ENCODE measurements around the gene INSYN1. TPM values are rescaled to one million over a fixed set of nuclear protein-coding genes. Genes with fewer than 3 reads are reported as not detected.
"Not testable (repeated sequence)": the region's sequence is repeated elsewhere in the genome, so short reads cannot be mapped to it uniquely, and the experiment has no call there.

Gene INSYN1
- total and polyA plus RNA-seq, 8 donors, result 0.14 to 39.7 (median 7.5) TPM

DNA sequence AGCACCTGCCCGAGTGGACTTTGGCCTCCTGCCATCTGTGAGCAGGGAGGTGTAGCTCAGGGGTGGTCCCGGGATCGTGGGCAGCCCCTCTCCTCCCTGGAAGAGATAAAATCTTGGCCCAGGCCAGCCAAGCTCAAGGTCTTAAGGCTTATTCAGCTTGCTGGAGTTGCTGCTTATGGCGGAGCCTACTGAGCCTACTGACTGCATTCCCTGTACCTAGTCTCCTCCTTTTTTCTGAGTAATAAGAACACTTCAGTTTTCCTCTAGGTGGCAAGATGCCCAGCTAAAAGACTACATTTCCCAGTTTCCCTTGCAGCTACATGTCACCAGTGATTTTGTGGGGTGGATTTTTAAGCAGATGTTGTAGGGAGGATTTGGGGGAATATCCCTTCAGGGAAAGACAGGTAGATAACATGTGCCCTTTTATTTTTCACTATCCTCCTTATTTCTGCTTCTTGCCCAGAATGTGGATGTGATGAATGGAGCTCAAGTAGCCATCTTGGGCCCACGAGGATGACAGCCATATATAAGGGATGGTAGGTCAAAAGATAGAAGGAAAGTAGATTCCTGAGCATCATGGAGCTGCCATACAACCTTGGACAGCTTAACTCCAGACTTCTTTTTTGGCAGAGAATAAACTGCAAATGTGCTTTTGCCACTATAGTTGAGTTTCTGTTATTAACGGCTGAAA, 41.4 kb upstream of the INSYN1 start:
- intact Hi-C loops (cut with DNase I; ENCODE audit: low total_unique reads), result no loop called here
- TF ChIP-seq POLR2A (IDR thresholded peaks at IDR 0.05), result no peak
- TF ChIP-seq EP300 (IDR thresholded peaks at IDR 0.05), result no peak
- TF ChIP-seq, protein P1, sequence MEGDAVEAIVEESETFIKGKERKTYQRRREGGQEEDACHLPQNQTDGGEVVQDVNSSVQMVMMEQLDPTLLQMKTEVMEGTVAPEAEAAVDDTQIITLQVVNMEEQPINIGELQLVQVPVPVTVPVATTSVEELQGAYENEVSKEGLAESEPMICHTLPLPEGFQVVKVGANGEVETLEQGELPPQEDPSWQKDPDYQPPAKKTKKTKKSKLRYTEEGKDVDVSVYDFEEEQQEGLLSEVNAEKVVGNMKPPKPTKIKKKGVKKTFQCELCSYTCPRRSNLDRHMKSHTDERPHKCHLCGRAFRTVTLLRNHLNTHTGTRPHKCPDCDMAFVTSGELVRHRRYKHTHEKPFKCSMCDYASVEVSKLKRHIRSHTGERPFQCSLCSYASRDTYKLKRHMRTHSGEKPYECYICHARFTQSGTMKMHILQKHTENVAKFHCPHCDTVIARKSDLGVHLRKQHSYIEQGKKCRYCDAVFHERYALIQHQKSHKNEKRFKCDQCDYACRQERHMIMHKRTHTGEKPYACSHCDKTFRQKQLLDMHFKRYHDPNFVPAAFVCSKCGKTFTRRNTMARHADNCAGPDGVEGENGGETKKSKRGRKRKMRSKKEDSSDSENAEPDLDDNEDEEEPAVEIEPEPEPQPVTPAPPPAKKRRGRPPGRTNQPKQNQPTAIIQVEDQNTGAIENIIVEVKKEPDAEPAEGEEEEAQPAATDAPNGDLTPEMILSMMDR (IDR thresholded peaks at IDR 0.05), result no peak
- TF ChIP-seq POLR2AphosphoS5 (IDR thresholded peaks at IDR 0.05), result no peak
- Histone ChIP-seq H3K9me3 (no peaks in the 10 kb centered on the region), H3K27ac (no peak overlapping the region), H3K4me3 (no peak overlapping the region), H3K36me3 (no peaks in the 10 kb centered on the region), H3K27me3 (no peaks in the 10 kb centered on the region), H3K4me1 (no peaks in the 10 kb centered on the region)
- WGBS, 5 donors, result 52 to 72% (median 55%) methylated on average over 6 of the region's 6 CpGs
- peak in 1 of 2 donors; percentile 37 for DNase-seq

DNA sequence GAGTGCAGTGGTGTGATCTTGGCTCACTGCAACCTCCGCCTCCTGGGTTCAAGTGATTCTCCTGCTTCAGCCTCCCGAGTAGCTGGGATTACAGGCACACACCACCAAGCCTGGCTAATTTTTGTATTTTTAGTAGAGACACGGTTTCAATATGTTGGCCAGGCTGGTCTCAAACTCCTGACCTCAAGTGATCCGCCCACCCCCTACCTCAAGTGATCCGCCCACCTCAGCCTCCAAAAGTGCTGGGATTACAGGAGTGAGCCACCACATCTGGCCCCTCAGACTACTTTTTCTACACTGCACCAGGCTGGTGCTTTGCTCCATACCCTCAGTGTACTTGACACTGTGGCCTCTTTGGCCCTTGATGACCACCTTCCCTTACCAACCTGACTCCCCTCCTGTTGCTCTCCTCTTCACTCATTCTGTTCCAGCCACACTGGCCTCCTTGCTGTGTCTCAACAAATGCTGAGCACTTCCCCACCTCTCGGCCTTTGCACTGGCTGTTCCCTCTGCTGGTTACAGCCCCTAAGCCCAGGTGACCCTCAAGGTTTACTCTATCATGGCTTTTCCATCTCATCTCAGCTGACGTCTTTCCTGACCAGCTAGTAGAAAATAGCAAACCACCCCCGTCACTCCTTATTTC, 39.9 kb upstream of the INSYN1 start:
- H3K9me3 ChIP-seq; intact Hi-C loops (cut with DNase I; ENCODE audit: low total_unique reads); H3K27ac ChIP-seq; H3K27me3 ChIP-seq; H3K36me3 ChIP-seq; H3K4me1 ChIP-seq; H3K4me3 ChIP-seq; DNase-seq: not testable (repeated sequence)
- WGBS, 5 donors, result 90 to 93% (median 92%) methylated on average over 8 of the region's 8 CpGs

GRCh38 chr15:73792415-73792814, 39.3 kb upstream of the INSYN1 start:
- no peak overlapping the region for H3K27ac ChIP-seq
- DNase-seq, result peak in 1 of 2 donors; percentile 29
- H3K9me3 ChIP-seq, result no peaks in the 10 kb centered on the region
- no peak overlapping the region for H3K4me3 ChIP-seq
- no peaks in the 10 kb centered on the region for H3K36me3 ChIP-seq
- WGBS, 5 donors, result 64 to 77% (median 75%) methylated on average over 7 of the region's 7 CpGs
- TF ChIP-seq, protein P1 (IDR thresholded peaks at IDR 0.05), result no peak
- TF ChIP-seq EP300 (IDR thresholded peaks at IDR 0.05), result no peak
- no peak for TF ChIP-seq POLR2A (IDR thresholded peaks at IDR 0.05)
- no peak for TF ChIP-seq POLR2AphosphoS5 (IDR thresholded peaks at IDR 0.05)
- H3K4me1 ChIP-seq, result no peaks in the 10 kb centered on the region
- intact Hi-C loops (cut with DNase I; ENCODE audit: low total_unique reads), result no loop called here
- no peaks in the 10 kb centered on the region for H3K27me3 ChIP-seq

DNA sequence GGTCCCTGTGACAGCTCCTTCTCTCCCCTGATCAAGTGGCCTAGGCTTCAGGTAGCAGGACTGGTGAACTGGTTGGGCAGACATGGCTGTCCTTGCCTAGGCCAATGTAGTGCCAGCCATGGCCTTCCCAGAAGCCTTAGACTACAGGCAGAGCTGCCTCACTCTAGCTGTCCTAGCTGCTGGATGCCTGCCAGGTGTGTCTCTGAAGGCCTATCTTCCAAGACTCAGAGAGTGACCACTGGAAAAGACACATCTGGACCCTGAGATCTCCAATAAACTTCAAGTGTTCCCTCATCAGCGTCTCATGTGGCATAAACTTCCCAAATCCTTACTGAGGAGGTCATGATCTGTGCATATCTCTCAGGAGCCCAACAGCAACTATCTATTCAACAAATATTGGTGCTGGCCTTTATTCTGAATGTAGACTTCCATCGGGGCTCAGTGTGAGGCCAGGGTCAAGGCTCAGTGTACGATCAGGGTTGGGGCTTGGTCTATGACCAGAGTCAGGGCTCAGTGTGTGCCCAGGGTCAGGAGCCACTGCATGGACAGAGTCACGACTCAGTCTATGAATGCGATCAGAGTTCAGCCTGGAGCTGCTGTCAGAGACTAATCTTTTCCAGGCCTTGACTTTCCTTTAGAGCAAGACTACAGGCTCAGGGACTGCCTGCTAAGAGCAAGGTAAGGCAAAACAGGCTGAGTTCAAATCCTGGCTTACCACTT, 36.5 kb upstream of the INSYN1 start:
- peaks cover 0 to 17% (median 10%) of the 10 kb centered on the region in 4 donors for H3K4me1 ChIP-seq
- H3K4me3 ChIP-seq, result no peak overlapping the region
- H3K9me3 ChIP-seq, result no peaks in the 10 kb centered on the region
- no peak overlapping the region for H3K27ac ChIP-seq
- no peaks in the 10 kb centered on the region for H3K27me3 ChIP-seq
- no peaks in the 10 kb centered on the region for H3K36me3 ChIP-seq
- whole genome bisulfite sequencing, 5 donors, result 70 to 84% (median 77%) methylated on average over 4 to 5 of the region's 5 CpGs
- no peak for DNase-seq
- intact Hi-C loops (cut with DNase I; ENCODE audit: low total_unique reads), result no loop called here
- TF ChIP-seq POLR2A (IDR thresholded peaks at IDR 0.05) (no peak), POLR2AphosphoS5 (IDR thresholded peaks at IDR 0.05) (no peak), EP300 (IDR thresholded peaks at IDR 0.05) (no peak)
- TF ChIP-seq, protein P1 (IDR thresholded peaks at IDR 0.05), result no peak

Data from stomach (tissue), 9 donors.